GM10847 (cell line): ENCODE data around the gene ADAR.

Experiments
- POLR2A ChIP-seq: IDR thresholded peaks from 2 replicates; pipeline ENCODE4 v1.6.1; 2011; ENCODE audit not compliant: insufficient read length; ENCODE audit errors: extremely low read depth

ADAR gene

DNA sequence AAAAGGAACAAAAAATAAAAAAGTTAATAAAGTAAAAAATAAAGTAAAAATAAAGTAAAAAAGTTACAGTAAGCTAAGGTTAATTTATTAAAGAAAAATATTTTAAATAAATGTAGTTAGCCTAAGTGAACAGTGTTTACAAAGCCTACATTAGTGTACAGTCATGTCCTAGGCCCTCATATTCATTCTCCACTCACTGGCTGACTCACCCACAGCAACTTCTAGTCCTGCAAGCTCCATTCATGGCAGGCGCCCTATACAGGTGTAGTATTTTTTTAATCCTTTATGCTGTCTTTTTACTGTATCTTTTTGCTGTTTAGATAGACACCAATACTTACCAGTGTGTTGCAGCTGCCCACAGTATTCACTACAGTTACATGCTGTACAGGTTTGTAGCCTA lies 12.4 kb downstream of the ADAR start:
- TF ChIP-seq POLR2A, result no peak

- TF ChIP-seq POLR2A, result no peak
These were observed 13.2 kb downstream of the ADAR start for GRCh38 chr1:154594811-154595210.

DNA sequence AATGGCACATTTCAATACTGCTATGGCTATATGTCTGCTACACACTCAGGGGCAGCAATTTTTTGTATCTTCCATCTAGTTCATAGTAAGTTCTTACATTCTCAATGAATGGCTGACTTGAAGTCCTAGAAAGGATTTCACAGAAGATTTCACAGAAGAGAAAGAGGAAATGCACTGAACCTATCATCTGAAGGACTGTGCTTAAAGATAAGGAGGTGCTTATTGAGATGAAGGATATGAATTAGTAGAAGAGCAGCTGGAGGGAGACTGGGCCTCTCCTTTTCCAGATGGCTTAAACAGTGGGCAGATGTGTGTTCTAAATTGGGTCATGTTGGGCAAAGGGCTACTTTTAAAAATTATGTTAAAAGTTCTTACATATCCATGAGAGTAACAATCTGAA lies 14.6 kb downstream of the ADAR start:
- no peak for TF ChIP-seq POLR2A

DNA sequence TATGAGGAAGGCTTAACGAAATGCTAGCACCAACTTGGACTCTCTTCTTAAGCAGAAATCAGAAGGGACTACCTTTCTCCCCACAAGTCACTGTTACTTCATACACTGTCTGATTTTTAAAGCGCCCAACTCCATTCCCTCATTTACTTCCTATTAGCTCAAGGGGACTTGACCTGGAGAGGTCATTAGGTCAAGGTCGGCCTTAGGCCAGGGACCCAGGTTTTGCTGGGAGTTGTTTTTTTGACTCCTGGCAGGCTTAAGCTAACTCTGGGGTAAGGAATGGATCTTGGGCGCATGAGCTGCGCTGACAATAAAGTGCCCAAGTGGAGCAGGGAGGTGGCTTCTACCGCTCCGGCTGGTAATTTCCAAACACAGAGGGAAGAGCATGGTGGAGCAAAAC lies 16.8 kb downstream of the ADAR start:
- TF ChIP-seq POLR2A, result no peak

DNA sequence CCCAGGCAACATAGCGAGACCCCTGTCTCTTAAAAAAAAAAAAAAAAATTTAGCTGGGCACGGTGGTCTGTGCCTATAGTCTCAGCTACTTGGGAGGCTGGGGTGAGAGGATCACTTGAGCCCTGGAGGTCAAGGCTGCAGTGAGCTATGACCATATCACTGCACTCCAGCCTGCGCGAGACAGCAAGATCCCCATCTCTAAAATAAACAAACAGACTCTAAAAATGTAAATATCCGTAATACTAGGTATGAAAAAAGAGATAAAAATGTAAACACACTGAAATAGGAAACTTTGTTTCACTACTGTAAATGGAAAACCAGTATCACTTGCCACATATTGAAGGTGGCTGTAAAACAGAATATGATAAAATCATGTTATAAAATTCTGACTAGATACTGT lies 17.2 kb downstream of the ADAR start:
- no peak for TF ChIP-seq POLR2A

DNA sequence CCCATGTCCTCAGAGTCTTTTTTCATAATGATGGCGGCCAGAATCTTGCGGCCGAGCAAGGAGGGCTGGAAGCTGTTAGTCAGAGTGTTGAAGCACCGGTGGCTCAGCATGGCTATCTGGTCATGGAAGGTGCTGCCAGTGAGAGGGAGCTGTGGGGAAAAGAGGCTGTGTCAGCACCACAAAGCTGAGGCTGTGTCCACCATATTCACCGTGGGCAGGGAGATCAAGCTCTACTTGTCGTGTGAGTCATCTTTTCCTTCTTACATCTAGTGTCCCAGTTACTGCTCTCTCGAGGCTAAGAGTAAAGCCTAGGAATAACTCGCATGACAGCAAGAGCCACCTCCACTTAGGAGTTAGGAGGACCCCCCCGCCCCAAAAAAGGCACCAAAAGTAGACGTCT lies 18.2 kb downstream of the ADAR start:
- TF ChIP-seq POLR2A, result no peak

- TF ChIP-seq POLR2A, result no peak
These were observed 21.3 kb downstream of the ADAR start for GRCh38 chr1:154586641-154587040.

- no peak for TF ChIP-seq POLR2A
These were observed 21.8 kb downstream of the ADAR start for GRCh38 chr1:154586231-154586630.

- TF ChIP-seq POLR2A, result no peak
These were observed 23.6 kb downstream of the ADAR start for GRCh38 chr1:154584267-154584994.

GRCh38 chr1:154583773-154584172 lies 24.2 kb downstream of the ADAR start:
- no peak for TF ChIP-seq POLR2A

GRCh38 chr1:154582885-154583284 lies 25.1 kb downstream of the ADAR start:
- no peak for TF ChIP-seq POLR2A

GRCh38 chr1:154581766-154582165 lies 26.2 kb downstream of the ADAR start:
- TF ChIP-seq POLR2A, result no peak

DNA sequence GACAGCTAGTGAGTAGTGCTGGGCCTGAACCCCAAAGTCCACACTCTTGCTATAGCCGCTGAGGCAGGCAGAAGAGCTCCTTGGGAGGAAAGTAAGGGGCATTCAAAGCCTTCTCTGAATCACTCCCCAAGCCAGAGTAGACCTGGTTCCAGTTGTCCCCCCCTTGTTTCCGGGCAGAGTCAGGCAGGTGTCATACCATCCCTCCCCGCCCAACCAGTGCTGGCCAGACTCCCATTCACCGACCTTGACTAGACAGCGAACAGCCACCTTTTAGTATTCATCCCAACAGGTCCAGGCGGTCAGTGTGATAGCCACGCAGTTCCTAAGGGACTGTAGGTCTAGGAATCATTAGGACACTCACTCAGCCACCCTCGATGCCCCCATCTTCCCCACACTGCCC lies 28.6 kb downstream of the ADAR start:
- peak; percentile 3 for TF ChIP-seq POLR2A

GRCh38 chr1:154578058-154578418 lies 29.9 kb downstream of the ADAR start:
- TF ChIP-seq POLR2A, result no peak

DNA sequence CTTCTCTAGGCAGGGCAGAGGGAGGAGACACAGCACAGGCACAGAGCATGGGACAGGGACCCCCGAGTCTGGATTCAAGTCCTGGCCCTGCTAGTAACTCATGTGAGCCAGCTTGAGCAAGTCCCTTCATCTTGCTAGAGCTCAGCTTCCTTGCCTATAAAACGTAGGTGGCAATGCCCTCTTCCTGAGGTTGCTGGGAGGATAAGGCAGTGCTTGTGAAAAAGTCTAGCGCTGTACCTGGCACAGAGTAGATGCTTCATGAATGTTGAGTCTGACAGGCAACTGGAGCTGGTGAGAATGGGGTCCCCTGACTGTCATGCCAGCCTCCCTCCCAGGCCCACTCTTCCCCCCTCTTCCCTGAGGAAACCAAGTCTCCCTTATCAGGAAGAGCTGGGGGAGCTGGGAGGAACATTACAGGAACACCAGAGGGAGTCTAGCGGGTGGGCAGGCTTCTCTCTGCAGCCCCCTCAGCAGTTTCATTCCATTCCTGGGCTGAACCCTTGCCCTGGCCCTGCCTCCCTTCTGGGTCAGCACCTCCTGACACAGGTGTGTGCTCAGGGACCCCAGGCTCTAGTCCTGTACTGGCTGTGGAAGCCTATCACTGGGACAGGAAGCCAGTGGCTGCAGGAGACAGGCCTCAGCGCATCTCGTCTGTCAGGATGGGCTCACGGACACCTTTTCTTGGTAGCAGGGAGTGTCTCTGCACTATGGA lies 30.5 kb downstream of the ADAR start:
- no peak for TF ChIP-seq POLR2A

GRCh38 chr1:154575951-154576566 lies 31.9 kb downstream of the ADAR start:
- no peak for TF ChIP-seq POLR2A

- TF ChIP-seq POLR2A, result no peak
These were observed 32.6 kb downstream of the ADAR start for GRCh38 chr1:154575147-154575927.
